ENCODE measurements around the gene CNTN5.

CNTN5 gene

DNA sequence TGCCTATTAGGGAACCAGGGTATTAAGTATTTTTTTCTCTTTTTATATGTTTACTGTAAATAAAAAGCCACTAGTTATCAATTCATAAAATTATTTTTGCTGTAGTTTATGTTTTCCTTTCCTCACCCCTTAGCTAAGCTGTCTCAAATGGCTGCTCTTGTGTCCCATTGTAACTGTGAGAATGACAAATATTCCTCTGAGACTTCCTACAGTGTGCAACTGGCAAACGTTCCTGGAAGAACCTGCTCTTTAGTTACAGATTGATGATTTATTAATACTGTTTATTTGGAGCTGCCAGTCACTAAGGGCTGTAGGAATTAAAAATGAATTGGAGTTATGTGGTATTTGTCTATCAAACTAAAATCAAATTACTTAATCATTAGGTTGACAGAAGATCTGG, 990.9 kb downstream of the CNTN5 start:
- TF ChIP-seq, protein P1, sequence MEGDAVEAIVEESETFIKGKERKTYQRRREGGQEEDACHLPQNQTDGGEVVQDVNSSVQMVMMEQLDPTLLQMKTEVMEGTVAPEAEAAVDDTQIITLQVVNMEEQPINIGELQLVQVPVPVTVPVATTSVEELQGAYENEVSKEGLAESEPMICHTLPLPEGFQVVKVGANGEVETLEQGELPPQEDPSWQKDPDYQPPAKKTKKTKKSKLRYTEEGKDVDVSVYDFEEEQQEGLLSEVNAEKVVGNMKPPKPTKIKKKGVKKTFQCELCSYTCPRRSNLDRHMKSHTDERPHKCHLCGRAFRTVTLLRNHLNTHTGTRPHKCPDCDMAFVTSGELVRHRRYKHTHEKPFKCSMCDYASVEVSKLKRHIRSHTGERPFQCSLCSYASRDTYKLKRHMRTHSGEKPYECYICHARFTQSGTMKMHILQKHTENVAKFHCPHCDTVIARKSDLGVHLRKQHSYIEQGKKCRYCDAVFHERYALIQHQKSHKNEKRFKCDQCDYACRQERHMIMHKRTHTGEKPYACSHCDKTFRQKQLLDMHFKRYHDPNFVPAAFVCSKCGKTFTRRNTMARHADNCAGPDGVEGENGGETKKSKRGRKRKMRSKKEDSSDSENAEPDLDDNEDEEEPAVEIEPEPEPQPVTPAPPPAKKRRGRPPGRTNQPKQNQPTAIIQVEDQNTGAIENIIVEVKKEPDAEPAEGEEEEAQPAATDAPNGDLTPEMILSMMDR (IDR thresholded peaks at IDR 0.05), result no peak

DNA sequence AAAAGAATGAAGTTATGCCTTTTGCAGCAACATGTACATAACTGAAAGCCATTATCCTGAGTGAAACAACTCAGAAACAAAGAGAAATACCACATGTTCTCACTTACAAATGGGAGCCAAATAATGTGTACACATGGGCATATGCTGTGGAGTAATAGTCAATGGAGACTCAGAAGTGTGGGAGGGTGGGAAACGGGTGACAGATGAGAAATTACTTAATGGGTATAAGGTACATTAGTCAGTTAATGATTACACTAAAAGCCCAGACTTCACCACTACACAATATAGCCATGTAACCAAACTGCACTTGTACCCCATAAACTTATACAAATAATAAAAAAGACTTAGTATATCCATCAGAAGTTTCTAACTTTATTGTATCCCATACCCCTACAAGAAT, 992.3 kb downstream of the CNTN5 start:
- TF ChIP-seq, protein P1 (IDR thresholded peaks at IDR 0.05), result no peak

DNA sequence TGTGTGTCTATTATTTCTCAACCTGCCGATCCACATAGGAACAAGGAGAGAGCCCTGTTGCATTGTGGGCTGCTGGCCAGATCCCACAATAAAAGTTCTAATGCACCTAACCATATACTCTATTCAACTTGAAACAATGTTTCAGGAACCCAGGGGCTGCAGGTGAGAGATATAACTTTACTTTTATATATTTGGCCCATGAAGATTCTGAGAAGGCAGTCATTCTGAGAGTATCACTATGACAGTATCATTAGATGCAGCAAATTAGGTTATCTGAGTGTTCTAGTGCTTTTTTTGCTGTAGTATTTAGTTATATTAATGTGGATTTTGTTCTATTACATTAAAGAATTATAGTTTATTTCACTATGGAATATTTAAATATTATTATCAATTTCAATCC, 1011.2 kb downstream of the CNTN5 start:
- TF ChIP-seq, protein P1 (IDR thresholded peaks at IDR 0.05), result no peak

DNA sequence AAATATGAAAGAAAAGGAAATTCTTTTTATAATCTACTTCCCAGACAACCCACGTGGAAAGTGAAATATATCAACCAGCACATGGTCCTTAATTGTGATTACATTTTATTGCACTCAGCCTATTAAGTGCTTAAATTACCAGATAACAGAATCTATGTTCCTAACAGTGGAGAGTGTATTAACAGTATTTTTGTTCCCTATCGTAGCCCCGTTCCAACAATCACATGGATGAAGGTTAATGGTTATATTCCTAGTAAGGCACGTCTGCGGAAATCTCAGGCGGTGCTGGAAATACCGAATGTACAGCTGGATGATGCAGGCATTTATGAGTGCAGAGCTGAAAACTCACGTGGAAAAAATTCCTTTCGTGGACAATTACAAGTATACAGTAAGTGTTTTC, 1040.3 kb downstream of the CNTN5 start:
- TF ChIP-seq, protein P1 (IDR thresholded peaks at IDR 0.05), result no peak

DNA sequence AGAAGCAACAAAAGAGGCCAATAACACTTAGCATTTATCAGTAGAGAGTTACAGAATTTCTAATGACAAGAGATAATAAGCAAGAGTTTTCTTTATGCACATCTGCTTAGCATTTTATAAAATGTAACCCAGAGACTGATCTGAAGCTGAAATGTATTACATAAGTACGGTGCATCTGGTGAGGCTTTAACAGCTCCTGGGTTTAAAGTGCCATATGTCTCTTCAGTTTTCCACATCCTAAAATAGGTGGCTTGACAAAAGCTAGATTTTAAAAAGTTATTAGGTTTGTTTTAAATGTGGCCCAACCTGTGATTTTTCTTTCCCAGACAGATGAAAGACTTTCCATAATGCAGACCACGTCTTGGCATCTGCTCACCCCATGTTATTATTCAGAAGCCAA, 1045.7 kb downstream of the CNTN5 start:
- TF ChIP-seq, protein P1 (IDR thresholded peaks at IDR 0.05), result no peak

DNA sequence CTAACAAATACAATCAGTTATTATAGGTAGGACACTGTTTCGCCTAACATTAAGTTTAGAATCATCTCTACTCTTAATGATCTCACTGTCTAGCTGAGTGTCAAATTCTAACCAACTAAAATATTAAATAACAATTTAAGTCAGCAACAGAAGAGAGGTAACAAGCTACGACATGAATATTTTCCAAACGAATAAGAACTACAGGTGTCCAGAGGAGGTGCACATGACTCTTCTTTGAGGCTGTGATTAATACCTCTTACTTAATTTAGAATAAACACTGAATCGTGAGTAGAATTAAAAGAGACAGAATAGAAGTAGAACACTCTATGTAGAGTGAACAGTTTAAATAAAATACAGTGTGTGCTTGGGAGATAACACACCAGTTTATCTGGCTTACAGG, 1047.4 kb downstream of the CNTN5 start:
- TF ChIP-seq, protein P1 (IDR thresholded peaks at IDR 0.05), result no peak

DNA sequence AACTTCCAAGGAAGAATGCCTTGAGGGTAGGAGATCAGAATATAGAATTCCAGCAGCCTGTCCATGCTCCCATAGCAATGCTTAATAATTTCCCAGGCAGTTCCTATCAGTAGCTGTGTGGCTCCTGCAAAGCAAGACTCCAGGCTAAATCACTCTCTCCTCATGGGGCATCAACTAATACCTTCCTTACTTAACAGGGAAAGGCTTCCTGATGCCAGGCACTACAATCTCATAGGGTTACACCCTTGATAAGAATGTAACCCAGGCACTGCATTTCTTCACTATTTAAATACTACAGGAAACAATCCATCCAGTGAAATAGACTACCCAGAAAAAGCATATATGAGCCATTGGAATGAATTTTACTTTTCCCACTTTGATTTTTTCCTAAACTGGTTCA, 1051.4 kb downstream of the CNTN5 start:
- TF ChIP-seq, protein P1 (IDR thresholded peaks at IDR 0.05), result no peak

DNA sequence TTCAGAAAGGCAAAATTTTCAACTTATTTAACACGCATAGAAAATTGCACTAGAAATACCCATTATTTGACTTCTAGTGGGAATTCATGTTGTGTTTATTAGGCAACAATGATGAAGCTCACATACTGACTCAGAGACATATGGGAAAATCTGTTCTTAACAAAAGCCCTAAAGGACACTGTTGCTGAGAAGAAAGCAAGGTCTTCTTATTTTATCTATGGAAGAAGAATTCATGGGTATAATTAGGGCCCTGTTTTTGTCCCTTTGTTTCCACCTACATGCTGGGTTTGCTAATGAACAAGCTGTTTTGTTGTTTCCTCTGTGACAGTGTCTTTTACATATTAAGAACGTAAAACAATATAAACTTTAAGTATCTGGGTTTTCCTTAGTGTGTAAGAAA, 1059.6 kb downstream of the CNTN5 start:
- TF ChIP-seq, protein P1 (IDR thresholded peaks at IDR 0.05), result no peak
